Measurements from ENCODE around the gene RCE1.
A peak's percentile ranks its signal among the peaks of the same experiment; 100 is the strongest.

RCE1 gene

GRCh38 chr11:66845143-66845875, 2.1 kb downstream of the RCE1 start:
- no peak for DNase-seq

DNA sequence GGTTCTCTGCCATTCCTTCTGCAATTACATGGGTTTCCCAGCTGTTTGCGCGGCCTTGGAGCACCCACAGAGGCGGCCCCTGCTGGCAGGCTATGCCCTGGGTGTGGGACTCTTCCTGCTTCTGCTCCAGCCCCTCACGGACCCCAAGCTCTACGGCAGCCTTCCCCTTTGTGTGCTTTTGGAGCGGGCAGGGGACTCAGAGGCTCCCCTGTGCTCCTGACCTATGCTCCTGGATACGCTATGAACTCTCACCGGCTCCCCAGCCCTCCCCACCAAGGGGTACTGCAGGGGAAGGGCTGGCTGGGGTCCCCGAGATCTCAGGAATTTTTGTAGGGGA, 2.6 kb downstream of the RCE1 start:
- DNase-seq = no peak

- DNase-seq = no peak
Measured at GRCh38 chr11:66846671-66847091, 3.4 kb downstream of the RCE1 start.

DNA sequence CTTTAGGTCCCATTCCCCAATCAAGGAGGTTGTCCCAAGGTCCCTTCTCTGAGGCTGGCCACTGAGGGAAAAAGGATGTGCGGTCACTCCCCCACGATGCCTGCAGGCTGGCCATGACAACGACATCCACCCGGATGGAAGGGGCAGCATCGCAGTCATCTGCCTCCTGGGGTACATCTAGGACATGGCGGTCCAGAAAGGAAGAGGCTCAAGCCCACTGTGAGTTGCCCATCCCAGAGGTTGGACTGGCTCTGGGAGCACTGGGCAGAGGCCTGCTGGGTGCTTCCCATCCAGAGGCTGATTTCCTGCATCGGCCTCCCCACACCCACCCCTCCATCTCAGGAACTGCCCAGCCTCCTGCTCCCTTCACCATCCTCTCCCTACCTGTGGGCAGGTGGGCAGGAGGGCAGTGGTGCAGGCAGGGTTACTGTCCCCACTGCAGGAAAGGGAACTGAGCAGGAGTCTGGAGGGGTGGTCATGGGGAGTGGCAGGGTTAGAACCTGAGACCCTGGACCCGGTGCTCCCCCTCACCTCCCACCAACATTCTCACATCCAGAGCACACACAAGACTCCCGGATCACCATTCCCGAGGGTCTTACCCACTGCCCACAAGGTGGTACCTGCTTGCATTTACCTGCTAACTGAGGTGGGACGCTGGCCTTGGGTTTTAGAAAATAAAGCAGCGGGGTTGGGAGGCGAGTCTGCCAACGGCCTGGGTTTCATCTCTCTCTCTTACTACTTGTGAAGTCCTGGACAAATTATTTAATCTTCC, 4.4 kb downstream of the RCE1 start:
- DNase-seq = no peak

- DNase-seq = no peak
Measured at GRCh38 chr11:66848671-66849500, 5.6 kb downstream of the RCE1 start.

- DNase-seq = no peak
Measured at GRCh38 chr11:66849501-66850234, 6.4 kb downstream of the RCE1 start.

- DNase-seq = no peak
Measured at GRCh38 chr11:66850235-66850587, 7.0 kb downstream of the RCE1 start.

DNA sequence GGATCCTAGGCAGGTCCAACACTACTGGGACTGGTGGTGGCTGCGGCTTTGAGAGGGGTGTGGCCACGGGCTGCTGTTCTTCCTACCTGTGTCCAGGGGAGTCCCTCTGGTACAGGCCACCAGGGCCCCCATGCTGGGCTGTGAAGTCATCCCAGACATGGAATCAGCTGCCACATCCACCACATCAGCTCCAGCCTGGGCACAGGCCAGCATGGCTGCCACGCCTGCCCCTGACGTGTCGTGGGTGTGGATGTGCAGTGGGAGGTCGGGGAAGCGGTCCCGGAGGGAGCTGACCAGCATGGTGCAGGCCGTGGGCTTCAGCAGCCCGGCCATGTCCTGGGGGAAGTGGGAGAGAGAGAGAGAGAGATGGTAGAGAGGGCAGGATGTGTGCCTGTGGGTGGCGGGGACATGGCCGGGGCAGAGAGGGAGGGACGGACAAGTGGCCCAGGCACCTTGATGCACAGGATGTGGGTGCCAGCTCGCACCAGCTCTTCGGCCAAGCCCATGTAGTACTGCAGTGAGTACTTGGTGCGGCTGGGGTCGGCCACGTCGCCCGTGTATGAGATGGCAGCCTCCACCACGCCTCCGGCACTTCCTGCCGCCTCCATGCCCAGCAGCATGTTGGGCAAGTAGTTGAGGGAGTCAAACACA, 7.5 kb downstream of the RCE1 start:
- DNase-seq = no peak

GRCh38 chr11:66851239-66851596, 8.0 kb downstream of the RCE1 start:
- DNase-seq = no peak

- DNase-seq = no peak
Measured at GRCh38 chr11:66851698-66852465, 8.6 kb downstream of the RCE1 start.

DNA sequence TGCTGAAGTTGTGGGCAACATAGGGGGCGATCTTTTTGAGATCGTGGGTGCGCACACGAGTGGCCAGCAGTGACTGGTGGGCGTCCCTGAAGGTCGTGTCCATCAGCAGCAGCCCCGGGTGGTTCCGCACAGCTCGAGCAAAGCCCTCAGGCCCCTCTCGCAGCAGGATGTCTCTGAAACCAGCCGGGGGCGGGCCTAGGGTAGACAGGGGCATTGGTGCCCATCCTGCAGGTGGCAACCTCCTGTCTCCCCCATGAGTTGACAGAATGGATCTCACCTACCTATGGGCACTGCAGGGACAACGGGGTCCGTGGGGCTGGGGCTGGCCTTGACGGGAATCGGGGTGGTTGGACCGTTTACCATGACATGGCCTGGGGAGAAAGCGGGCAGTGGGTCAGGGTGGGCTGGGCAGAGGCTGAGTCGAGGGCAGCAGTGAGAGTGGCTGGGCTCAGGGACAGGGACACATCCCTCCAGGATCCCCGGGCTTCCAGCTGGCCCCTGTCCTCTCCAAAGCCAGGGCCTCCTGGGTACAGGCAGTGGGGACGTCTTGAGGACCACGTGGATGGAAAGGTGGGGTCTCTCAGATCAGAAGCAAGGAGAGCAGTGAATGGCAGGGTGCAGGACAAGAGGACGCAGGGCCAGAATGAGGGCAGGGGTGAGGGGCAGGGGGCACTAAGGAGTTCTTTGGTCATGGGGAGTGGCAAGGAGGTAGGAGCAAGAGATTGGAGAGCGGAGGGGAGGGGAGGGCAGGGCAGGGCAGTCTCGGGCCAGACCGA, 9.4 kb downstream of the RCE1 start:
- DNase-seq = no peak

GRCh38 chr11:66853242-66854229, 10.3 kb downstream of the RCE1 start:
- DNase-seq = no peak

DNA sequence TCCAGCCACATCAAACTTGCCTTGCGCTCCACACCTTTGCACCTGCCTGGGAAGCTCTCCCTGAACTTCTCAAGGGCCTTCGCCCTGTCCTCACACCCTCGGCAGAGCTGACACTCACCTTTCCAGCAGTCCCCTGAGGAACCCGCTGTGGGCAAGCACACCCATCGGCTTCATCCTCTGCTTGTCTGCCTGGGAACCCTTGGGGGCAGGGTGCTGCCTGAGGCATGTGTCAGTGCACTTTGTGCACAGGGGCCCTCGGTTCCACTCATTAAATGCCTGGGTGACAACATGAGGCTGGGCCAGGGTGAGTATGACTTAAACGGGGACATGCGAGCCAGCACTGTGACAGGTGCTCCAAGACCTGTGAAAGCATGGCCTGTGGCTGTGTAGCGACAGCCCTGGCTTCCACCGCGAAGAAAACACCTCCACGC, 11.0 kb downstream of the RCE1 start:
- no peak for DNase-seq

DNA sequence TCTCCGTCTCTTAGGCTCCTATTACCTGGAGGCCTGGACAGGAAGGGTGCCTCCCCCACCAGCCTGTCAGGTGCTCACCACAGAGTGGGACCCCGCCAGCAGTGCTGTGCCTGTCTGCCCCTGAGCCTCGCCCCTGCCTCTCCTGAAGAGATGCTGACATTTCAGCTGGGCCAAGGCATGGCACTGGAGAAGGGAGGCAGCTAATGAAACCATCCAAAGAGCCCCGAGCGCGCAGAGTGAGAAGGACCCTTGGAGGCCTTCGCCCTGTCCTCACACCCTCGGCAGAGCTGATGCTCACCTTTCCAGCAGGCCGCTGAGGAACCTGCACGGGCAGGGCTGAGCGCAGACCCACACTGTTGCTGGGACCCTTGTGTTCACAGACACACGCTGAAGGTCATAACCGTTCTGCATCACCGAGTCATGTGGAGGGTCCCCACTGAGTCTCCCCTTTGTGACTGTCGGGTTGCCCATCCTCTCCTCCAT, 11.5 kb downstream of the RCE1 start:
- no peak for DNase-seq

DNA sequence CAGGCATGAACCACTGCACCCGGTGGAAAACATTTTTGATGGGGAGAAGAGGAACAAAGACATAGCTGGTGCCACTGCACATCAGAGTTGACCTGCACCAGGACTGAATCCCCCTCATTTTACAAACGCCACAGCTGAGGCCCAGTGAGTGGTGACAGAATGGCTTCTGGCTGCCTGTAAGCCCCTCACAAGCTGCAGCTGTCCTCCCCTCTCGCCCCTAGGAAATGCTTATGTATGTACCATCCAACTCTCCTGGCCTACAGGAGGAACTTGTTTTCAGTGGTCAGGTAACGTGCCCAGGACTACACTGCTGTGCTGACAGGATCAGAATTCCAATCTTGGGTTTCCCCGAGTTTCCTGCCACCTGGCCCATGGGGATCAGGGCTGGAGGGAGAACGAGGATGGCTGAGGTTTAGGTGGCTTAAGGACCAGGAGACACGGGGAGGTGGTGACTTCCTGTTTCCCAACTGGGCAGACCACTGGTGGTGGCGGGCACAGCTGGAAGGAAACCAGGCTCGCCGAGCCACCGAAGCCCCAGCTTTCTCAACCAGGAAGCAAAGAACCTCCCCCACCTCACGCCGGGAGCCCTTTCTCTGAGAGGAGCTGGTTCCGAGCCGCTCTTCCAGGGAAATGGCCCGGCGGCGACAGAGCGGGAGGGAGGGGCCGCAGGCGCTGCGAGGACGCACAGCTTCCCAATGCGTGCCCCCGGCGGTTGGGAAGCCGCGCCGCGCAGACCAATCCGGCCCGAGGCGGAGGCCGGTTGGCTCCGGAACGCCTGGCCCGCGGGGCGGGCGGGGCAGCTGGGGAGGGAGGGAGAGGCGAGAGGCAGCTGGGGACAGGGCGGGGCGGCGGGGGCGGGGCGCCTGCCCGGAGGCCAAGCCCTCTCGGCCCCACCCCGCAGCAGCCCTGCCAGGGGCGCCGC, 12.6 kb downstream of the RCE1 start:
- peak; percentile 61 for DNase-seq

DNA sequence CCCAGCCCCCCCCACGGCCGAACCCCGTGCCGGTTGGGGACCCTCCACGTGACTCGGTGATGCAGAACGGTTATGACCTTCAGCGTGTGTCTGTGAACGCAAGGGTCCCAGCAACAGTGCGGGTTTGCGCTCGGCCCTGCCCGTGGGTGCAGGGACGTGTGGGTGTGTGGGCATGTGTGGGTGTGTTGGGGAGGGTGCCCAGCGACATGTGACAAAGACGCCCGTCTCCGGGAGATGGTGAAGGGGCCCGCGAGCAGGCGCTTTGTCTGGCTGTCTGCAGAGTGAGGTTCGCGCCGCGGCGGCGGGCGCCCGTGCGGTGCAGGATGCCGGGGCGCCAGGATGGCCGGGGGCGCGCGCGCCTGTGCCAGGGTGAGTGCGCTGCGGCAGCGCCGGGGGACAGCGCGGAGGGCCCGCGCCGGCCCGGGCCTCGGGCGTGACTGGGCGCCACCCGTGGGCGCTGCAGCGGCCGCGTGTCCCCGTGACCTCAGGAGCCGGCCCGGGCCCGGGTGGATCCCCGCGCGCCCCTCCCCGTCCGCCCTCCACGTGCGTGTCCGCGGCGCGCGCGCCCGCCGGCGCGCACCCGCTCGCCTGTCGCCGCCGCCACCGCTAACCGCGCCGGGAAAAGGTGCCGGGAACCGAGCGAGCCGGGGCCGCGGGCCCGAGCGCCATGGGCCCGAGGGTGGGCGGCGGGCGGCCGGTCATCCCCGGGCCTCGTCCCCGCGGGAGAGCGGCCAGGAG, 13.4 kb downstream of the RCE1 start, which contains the start of gene LRFN4:
Gene LRFN4, plus strand, starts transcription at position 569 of the 738 bp plus-strand sequence. CDS start 681 bp downstream, outside the sequence.
- peak; percentile 48 for DNase-seq

- DNase-seq = no peak
Measured at GRCh38 chr11:66857234-66857926, 14.1 kb downstream of the RCE1 start.
